HepG2 (cell line): ENCODE measurements around the gene CHRNB1. TPM values are rescaled to one million over a fixed set of nuclear protein-coding genes. Genes with fewer than 3 reads are reported as not detected.

Source experiments
- GATAD2A ChIP-seq: IDR thresholded peaks from 2 replicates; pipeline ENCODE4 v1.6.1; 2016
- IRF1 ChIP-seq: sonication (generic); formaldehyde crosslinking; IDR thresholded peaks from 2 replicates; pipeline ENCODE4 v1.4.0; 2020; ENCODE audit warnings: low read depth, mild to moderate bottlenecking, missing genetic modification reagents
- JDP2 ChIP-seq: sonication (generic); formaldehyde crosslinking; IDR thresholded peaks from 2 replicates; pipeline ENCODE4 v1.8.1; 2022; ENCODE audit warnings: missing genetic modification reagents, borderline replicate concordance
- LBX2 ChIP-seq: sonication (generic); formaldehyde crosslinking; IDR thresholded peaks from 2 replicates; pipeline ENCODE4 v1.5.0; 2020; ENCODE audit warnings: missing genetic modification reagents, mild to moderate bottlenecking, borderline replicate concordance
- MATR3 ChIP-seq: sonication (generic); formaldehyde crosslinking; IDR thresholded peaks from 2 replicates; pipeline ENCODE4 v1.4.0; 2020; ENCODE audit warnings: missing genetic modification reagents
- MEIS2 ChIP-seq: sonication (generic); formaldehyde crosslinking; IDR thresholded peaks from 2 replicates; pipeline ENCODE4 v1.9.0; 2021; ENCODE audit warnings: mild to moderate bottlenecking, missing genetic modification reagents
- NFE2 ChIP-seq: sonication (generic); formaldehyde crosslinking; IDR thresholded peaks from 2 replicates; pipeline ENCODE4 v1.4.0; 2020; ENCODE audit warnings: missing genetic modification reagents
- TFAP4 ChIP-seq: sonication (generic); IDR thresholded peaks from 2 replicates; pipeline ENCODE4 v1.6.1; 2016; ENCODE audit warnings: low read depth, borderline replicate concordance
- THAP11 ChIP-seq: IDR thresholded peaks from 2 replicates; pipeline ENCODE4 v1.6.1; 2016; ENCODE audit warnings: missing biosample characterization, missing genetic modification reagents
- ZNF629 ChIP-seq: sonication (generic); formaldehyde crosslinking; conservative IDR thresholded peaks from 2 replicates; pipeline ENCODE4 v1.5.0; 2020; ENCODE audit warnings: missing genetic modification reagents
- ZNF674 ChIP-seq: sonication (generic); formaldehyde crosslinking; IDR thresholded peaks from 2 replicates; pipeline ENCODE4 v1.5.0; 2020; ENCODE audit warnings: low read depth, mild to moderate bottlenecking, missing genetic modification reagents
- ZNF720 ChIP-seq: sonication (generic); formaldehyde crosslinking; IDR thresholded peaks from 2 replicates; pipeline ENCODE4 v1.4.0; 2020; ENCODE audit warnings: missing genetic modification reagents
- ZNF75D ChIP-seq: sonication (generic); formaldehyde crosslinking; IDR thresholded peaks from 2 replicates; pipeline ENCODE4 v1.8.1; 2023; ENCODE audit warnings: missing genetic modification reagents, mild to moderate bottlenecking, borderline replicate concordance
- ZNF766 ChIP-seq: sonication (generic); formaldehyde crosslinking; IDR thresholded peaks from 2 replicates; pipeline ENCODE4 v1.5.0; 2020; ENCODE audit warnings: missing genetic modification reagents, borderline replicate concordance
- ZNF773 ChIP-seq: sonication (generic); formaldehyde crosslinking; IDR thresholded peaks from 2 replicates; pipeline ENCODE4 v1.4.0; 2020; ENCODE audit warnings: missing genetic modification reagents, borderline replicate concordance
- ZNF782 ChIP-seq: sonication (generic); formaldehyde crosslinking; IDR thresholded peaks from 2 replicates; pipeline ENCODE4 v1.4.0; 2020; ENCODE audit warnings: missing genetic modification reagents, mild to moderate bottlenecking, borderline replicate concordance
- polyA plus RNA-seq, 8 experiments: library from polyadenylated mRNA; depleted of rRNA in 3 of 8; stranded (reverse) in 7 of 8; unstranded in 1 of 8; fragments of >200 nt; fragmentation: Illumina TruSeq in 4 of 8; extraction: Trizol in 4 of 8; gene quantifications; 2 replicates each; pipeline versions ENCODE4 v1.2.1 to v1.2.3, GENCODE V29; 2011 to 2016; ENCODE audit warnings: low read depth in 4 of 8, missing spikeins in 1 of 8, mixed read lengths in 1 of 8; ENCODE audit not compliant: insufficient read depth in 1 of 8
- total RNA-seq, 5 experiments: library from RNA; depleted of rRNA; stranded (reverse); fragments of >200 nt; fragmentation: Illumina TruSeq; extraction: Trizol; gene quantifications; 2 replicates each; pipeline ENCODE4 v1.2.3, GENCODE V29; 2016; ENCODE audit warnings: low read depth in 1 of 5
- TF ChIP-seq, protein P1 (sequence below): sonication (generic); formaldehyde crosslinking; IDR thresholded peaks from 2 replicates; pipeline ENCODE4 v1.8.0; 2022; ENCODE audit warnings: missing genetic modification reagents, mild to moderate bottlenecking, borderline replicate concordance
- TF ChIP-seq, protein P2 (sequence below): sonication (generic); formaldehyde crosslinking; IDR thresholded peaks from 2 replicates; pipeline ENCODE4 v1.4.0; 2020; ENCODE audit warnings: missing genetic modification reagents
- TF ChIP-seq, protein P3 (sequence below): sonication (generic); formaldehyde crosslinking; IDR thresholded peaks from 2 replicates; pipeline ENCODE4 v1.4.0; 2020; ENCODE audit warnings: missing genetic modification reagents, borderline replicate concordance

Gene CHRNB1
- total and polyA plus RNA-seq, 2 of the 13 experiments (the other 11 are each of a cell fraction or from before 2014, with no cell fraction given) = 5.4 to 33.7 TPM

- TF ChIP-seq ZNF766 (CRISPR knock-in tag) (peak; percentile 81; the same call in 1 of the 2 replicates), THAP11 (CRISPR knock-in tag) (peak; percentile 89), JDP2 (CRISPR knock-in tag) (no peak), TFAP4 (peak; percentile 51; the same call in 1 of the 2 replicates), ZNF674 (CRISPR knock-in tag) (no peak; the same call in 1 of the 2 replicates), LBX2 (CRISPR knock-in tag) (no peak; the same call in 1 of the 2 replicates), IRF1 (CRISPR knock-in tag) (no peak; the same call in 1 of the 2 replicates), NFE2 (0 out of 2 replicates have a peak, but pooled peaks have one; percentile 39), ZNF720 (CRISPR knock-in tag) (no peak), MEIS2 (CRISPR knock-in tag) (peak; percentile 93), MATR3 (CRISPR knock-in tag) (no peak), ZNF782 (CRISPR knock-in tag) (0 out of 2 replicates have a peak, but pooled peaks have one; percentile 20), GATAD2A (CRISPR knock-in tag) (peak; percentile 48), ZNF629 (CRISPR knock-in tag) (0 out of 2 replicates have a peak, but pooled peaks have one; percentile 22), ZNF75D (CRISPR knock-in tag) (no peak), ZNF773 (CRISPR knock-in tag) (no peak; the same call in 1 of the 2 replicates)
- TF ChIP-seq, protein P1, sequence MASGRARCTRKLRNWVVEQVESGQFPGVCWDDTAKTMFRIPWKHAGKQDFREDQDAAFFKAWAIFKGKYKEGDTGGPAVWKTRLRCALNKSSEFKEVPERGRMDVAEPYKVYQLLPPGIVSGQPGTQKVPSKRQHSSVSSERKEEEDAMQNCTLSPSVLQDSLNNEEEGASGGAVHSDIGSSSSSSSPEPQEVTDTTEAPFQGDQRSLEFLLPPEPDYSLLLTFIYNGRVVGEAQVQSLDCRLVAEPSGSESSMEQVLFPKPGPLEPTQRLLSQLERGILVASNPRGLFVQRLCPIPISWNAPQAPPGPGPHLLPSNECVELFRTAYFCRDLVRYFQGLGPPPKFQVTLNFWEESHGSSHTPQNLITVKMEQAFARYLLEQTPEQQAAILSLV (CRISPR knock-in tag) = peak; percentile 22; the same call in 1 of the 2 replicates
- TF ChIP-seq, protein P2, sequence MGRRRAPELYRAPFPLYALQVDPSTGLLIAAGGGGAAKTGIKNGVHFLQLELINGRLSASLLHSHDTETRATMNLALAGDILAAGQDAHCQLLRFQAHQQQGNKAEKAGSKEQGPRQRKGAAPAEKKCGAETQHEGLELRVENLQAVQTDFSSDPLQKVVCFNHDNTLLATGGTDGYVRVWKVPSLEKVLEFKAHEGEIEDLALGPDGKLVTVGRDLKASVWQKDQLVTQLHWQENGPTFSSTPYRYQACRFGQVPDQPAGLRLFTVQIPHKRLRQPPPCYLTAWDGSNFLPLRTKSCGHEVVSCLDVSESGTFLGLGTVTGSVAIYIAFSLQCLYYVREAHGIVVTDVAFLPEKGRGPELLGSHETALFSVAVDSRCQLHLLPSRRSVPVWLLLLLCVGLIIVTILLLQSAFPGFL (CRISPR knock-in tag) = no peak
- TF ChIP-seq, protein P3, sequence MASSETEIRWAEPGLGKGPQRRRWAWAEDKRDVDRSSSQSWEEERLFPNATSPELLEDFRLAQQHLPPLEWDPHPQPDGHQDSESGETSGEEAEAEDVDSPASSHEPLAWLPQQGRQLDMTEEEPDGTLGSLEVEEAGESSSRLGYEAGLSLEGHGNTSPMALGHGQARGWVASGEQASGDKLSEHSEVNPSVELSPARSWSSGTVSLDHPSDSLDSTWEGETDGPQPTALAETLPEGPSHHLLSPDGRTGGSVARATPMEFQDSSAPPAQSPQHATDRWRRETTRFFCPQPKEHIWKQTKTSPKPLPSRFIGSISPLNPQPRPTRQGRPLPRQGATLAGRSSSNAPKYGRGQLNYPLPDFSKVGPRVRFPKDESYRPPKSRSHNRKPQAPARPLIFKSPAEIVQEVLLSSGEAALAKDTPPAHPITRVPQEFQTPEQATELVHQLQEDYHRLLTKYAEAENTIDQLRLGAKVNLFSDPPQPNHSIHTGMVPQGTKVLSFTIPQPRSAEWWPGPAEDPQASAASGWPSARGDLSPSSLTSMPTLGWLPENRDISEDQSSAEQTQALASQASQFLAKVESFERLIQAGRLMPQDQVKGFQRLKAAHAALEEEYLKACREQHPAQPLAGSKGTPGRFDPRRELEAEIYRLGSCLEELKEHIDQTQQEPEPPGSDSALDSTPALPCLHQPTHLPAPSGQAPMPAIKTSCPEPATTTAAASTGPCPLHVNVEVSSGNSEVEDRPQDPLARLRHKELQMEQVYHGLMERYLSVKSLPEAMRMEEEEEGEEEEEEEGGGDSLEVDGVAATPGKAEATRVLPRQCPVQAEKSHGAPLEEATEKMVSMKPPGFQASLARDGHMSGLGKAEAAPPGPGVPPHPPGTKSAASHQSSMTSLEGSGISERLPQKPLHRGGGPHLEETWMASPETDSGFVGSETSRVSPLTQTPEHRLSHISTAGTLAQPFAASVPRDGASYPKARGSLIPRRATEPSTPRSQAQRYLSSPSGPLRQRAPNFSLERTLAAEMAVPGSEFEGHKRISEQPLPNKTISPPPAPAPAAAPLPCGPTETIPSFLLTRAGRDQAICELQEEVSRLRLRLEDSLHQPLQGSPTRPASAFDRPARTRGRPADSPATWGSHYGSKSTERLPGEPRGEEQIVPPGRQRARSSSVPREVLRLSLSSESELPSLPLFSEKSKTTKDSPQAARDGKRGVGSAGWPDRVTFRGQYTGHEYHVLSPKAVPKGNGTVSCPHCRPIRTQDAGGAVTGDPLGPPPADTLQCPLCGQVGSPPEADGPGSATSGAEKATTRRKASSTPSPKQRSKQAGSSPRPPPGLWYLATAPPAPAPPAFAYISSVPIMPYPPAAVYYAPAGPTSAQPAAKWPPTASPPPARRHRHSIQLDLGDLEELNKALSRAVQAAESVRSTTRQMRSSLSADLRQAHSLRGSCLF (CRISPR knock-in tag) = no peak
These were observed 39.4 kb downstream of the CHRNB1 start, which contains the start of gene POLR2A (continued) for GRCh38 chr17:7484067-7484918.
